CD4-positive, CD25-positive, alpha-beta regulatory T cell (primary cell): ENCODE data around the gene BACH2. TPM values are rescaled to one million over a fixed set of nuclear protein-coding genes. Genes with fewer than 3 reads are reported as not detected.

ENCODE experiments used
- ATAC-seq, 2 donors: fragments of 150-1000 bp; cut with Tn5 transposase; one replicate each; pipeline ENCODE4 v1.10.0; 2021; ENCODE audit warnings: low read depth in 2 of 2, moderate number of reproducible peaks in 2 of 2, moderate library complexity in 1 of 2
- DNase-seq, 3 donors: peaks; one replicate each; pipeline versions ENCODE4 v3.0.0 to v3.0.0-alpha.2; 2012 to 2022; ENCODE audit warnings: mixed read lengths in 1 of 3
- H3K27ac ChIP-seq: one replicate; pipeline ENCODE4 v1.7.0; 2013; ENCODE audit warnings: mild to moderate bottlenecking, low read length; ENCODE audit not compliant: insufficient read depth, poor library complexity, severe bottlenecking
- H3K27me3 ChIP-seq: one replicate; pipeline ENCODE4 v1.7.0; 2013; ENCODE audit warnings: low read length; ENCODE audit not compliant: control insufficient read depth, insufficient read depth
- H3K36me3 ChIP-seq: one replicate; pipeline ENCODE4 v1.7.0; 2013; ENCODE audit warnings: mild to moderate bottlenecking, low read length, moderate library complexity; ENCODE audit not compliant: control insufficient read depth, insufficient read depth
- H3K4me1 ChIP-seq: 2 replicates; pipeline ENCODE4 v1.7.0; 2013; ENCODE audit warnings: mild to moderate bottlenecking, low read length; ENCODE audit not compliant: insufficient read depth, control insufficient read depth, poor library complexity, severe bottlenecking
- H3K4me3 ChIP-seq: one replicate; pipeline ENCODE4 v1.7.0; 2013; ENCODE audit warnings: low read depth, mild to moderate bottlenecking, low read length, moderate library complexity
- H3K9me3 ChIP-seq, 2 experiments: 1 replicate in 1 of 2; 2 replicates in 1 of 2; pipeline ENCODE4 v1.7.0; 2013; ENCODE audit warnings: low read length in 2 of 2, mild to moderate bottlenecking in 1 of 2, moderate library complexity in 1 of 2; ENCODE audit not compliant: control insufficient read depth in 2 of 2
- H3K27ac Mint-ChIP-seq, 3 donors: one replicate each; pipeline ENCODE4 v1.8.0; 2020 to 2022; ENCODE audit warnings: mild to moderate bottlenecking in 3 of 3, mixed read lengths in 3 of 3, moderate library complexity in 2 of 3
- H3K27me3 Mint-ChIP-seq: one replicate; pipeline ENCODE4 v1.8.0; 2022; ENCODE audit warnings: mild to moderate bottlenecking, mixed read lengths
- H3K36me3 Mint-ChIP-seq: one replicate; pipeline ENCODE4 v1.8.0; 2020; ENCODE audit warnings: mixed read lengths
- H3K4me1 Mint-ChIP-seq, 4 donors: one replicate each; pipeline ENCODE4 v1.8.0; 2020 to 2022; ENCODE audit warnings: mixed read lengths in 4 of 4, mild to moderate bottlenecking in 1 of 4
- H3K4me3 Mint-ChIP-seq, 4 donors: one replicate each; pipeline ENCODE4 v1.8.0; 2020 to 2022; ENCODE audit warnings: mild to moderate bottlenecking in 4 of 4, mixed read lengths in 4 of 4, moderate library complexity in 3 of 4
- H3K9me3 Mint-ChIP-seq, 7 donors: one replicate each; pipeline ENCODE4 v1.8.0; 2020 to 2022; ENCODE audit warnings: mixed read lengths in 7 of 7, mild to moderate bottlenecking in 3 of 7, moderate library complexity in 2 of 7
- polyA plus RNA-seq, 4 donors: library from polyadenylated mRNA; unstranded; fragments of 300-500 nt; fragmentation: Illumina TruSeq; gene quantifications; one replicate each; pipeline ENCODE4 v1.2.3, GENCODE V29; 2021
- total RNA-seq: library from RNA; stranded (reverse); gene quantifications from one replicate; pipeline ENCODE4 v1.2.3, GENCODE V29; 2022

Gene BACH2
- total and polyA plus RNA-seq, 5 donors from 2014 or later, result 3.8 to 51.3 (median 7.1) TPM

DNA sequence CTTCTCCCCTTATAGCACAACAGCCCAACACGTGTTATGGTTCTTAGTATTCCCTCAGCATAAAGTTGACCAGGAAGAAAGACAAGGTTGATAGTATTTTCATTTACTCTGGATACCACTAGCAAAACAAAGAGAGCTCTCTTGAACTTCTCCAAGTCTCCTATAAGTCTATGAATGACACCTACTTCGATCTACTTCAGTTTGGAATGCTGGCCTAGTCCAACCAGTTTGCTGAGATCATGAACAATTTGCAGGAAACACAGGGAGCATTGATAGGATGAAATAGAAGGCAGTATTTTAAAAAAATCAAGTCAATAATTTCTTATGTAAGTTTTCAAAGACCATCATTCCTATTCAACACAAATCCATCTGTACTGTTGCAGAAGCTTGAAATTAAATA lies 308.8 kb downstream of the BACH2 start:
- DNase-seq (no peak), ATAC-seq (no peak)
- H3K27ac ChIP-seq, result no peak overlapping the region
- Mint-ChIP-seq H3K27ac (peak overlapping the region in 1 of 3 donors; percentile 68), H3K4me3 (no peak overlapping the region), H3K4me1 (peaks cover 0 to 48% (median 13%) of the 10 kb centered on the region in 4 donors), H3K9me3 (no peaks in the 10 kb centered on the region), H3K27me3 (peaks cover 6% of the 10 kb centered on the region), H3K36me3 (peaks cover 8% of the 10 kb centered on the region)
- no peaks in the 10 kb centered on the region for H3K4me1 ChIP-seq
- no peaks in the 10 kb centered on the region for H3K36me3 ChIP-seq
- no peaks in the 10 kb centered on the region for H3K9me3 ChIP-seq
- H3K27me3 ChIP-seq, result no peaks in the 10 kb centered on the region
- H3K4me3 ChIP-seq, result no peak overlapping the region

GRCh38 chr6:89987140-89987539 lies 309.5 kb downstream of the BACH2 start:
- Mint-ChIP-seq H3K4me3 (no peak overlapping the region), H3K27me3 (peaks cover 6% of the 10 kb centered on the region), H3K36me3 (peaks cover 10% of the 10 kb centered on the region), H3K4me1 (peaks cover 0 to 49% (median 15%) of the 10 kb centered on the region in 4 donors), H3K27ac (peak overlapping the region in 2 of 3 donors; percentile 47 to 68), H3K9me3 (no peaks in the 10 kb centered on the region)
- Histone ChIP-seq H3K4me3 (no peak overlapping the region), H3K9me3 (no peaks in the 10 kb centered on the region), H3K4me1 (no peaks in the 10 kb centered on the region), H3K27me3 (no peaks in the 10 kb centered on the region), H3K27ac (no peak overlapping the region), H3K36me3 (no peaks in the 10 kb centered on the region)
- DNase-seq, result no peak
- ATAC-seq, result peak in 1 of 2 donors; percentile 22

DNA sequence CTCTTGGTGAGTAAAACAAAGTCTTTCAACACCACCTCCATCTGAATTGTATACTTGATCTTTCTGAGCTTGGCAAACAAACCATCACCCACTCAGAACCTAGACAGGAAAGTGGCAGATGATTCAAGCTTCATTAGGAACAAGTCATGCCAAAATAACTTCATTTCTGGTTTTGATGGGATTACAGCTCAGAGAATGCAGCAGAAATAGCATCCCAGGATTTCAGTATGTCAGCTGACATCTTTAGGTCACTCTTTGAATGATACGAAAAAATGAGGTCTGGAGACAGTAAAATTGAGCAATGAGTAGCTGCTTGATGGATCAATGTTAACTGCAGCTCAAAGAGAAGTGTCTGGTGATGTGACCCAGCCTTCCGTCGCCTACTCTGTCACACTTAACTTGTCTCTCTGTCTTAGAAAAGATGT lies 310.0 kb downstream of the BACH2 start:
- Mint-ChIP-seq H3K36me3 (peaks cover 14% of the 10 kb centered on the region), H3K4me1 (peaks cover 0 to 52% (median 17%) of the 10 kb centered on the region in 4 donors)

DNA sequence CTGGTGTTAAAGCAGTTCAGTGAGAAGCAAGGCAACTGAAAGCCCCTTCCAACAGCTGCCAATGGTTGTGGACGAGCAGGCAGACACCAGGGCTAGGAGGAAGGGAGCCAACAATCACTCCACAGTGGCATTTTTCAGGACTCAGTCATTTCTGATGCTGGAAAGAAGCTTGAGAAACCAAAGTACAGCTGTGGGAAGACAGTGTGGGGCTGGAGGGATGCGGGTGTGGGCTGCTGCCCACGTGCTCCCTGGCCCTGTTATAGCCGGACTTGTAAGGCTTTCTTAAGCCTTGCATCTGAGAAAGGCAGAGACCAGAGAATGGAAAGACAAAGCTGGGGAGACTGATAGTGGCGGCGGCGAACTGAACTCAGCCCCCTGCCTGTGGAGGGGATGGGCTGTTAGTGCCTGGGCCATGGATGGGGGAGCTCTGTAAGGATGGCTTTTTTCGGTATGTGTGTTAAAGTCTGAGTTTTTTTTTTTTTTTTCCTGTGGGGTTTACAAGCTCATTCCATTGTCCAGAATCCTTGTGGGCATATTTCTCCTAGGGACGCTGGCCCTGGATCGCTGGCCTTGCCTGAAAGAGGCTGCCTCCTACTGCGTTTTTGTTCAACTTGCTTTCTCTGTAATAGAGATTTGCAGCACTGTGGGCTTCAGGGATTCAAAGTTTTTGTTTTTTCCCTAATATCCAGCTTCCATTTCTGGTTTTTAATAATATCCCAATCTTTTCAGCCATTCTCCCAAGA lies 310.7 kb downstream of the BACH2 start:
- Mint-ChIP-seq H3K27me3 (peaks cover 6% of the 10 kb centered on the region), H3K36me3 (peaks cover 19% of the 10 kb centered on the region), H3K9me3 (no peaks in the 10 kb centered on the region), H3K27ac (peak overlapping the region in 1 of 3 donors; percentile 78), H3K4me3 (peak overlapping the region in 1 of 4 donors; percentile 21), H3K4me1 (peaks cover 0 to 57% (median 17%) of the 10 kb centered on the region in 4 donors)
- Histone ChIP-seq H3K27ac (no peak overlapping the region), H3K9me3 (no peaks in the 10 kb centered on the region), H3K4me3 (no peak overlapping the region), H3K4me1 (no peaks in the 10 kb centered on the region), H3K27me3 (no peaks in the 10 kb centered on the region), H3K36me3 (no peaks in the 10 kb centered on the region)
- DNase-seq (no peak), ATAC-seq (no peak)

More for the DNA sequence above, 310.0 kb downstream of the BACH2 start:
- Histone ChIP-seq H3K36me3 (no peaks in the 10 kb centered on the region), H3K4me1 (no peaks in the 10 kb centered on the region), H3K9me3 (no peaks in the 10 kb centered on the region), H3K27ac (no peak overlapping the region), H3K27me3 (no peaks in the 10 kb centered on the region), H3K4me3 (no peak overlapping the region)
- no peaks in the 10 kb centered on the region for H3K9me3 Mint-ChIP-seq
- H3K27me3 Mint-ChIP-seq, result peaks cover 6% of the 10 kb centered on the region
- peak overlapping the region in 2 of 3 donors; percentile 47 to 68 for H3K27ac Mint-ChIP-seq
- ATAC-seq (no peak), DNase-seq (no peak)
- no peak overlapping the region for H3K4me3 Mint-ChIP-seq

- Histone ChIP-seq H3K27ac (no peak overlapping the region), H3K36me3 (no peaks in the 10 kb centered on the region), H3K27me3 (no peaks in the 10 kb centered on the region), H3K4me3 (no peak overlapping the region), H3K4me1 (no peaks in the 10 kb centered on the region), H3K9me3 (no peaks in the 10 kb centered on the region)
- H3K4me3 Mint-ChIP-seq, result no peak overlapping the region
- H3K9me3 Mint-ChIP-seq, result no peaks in the 10 kb centered on the region
- peaks cover 6% of the 10 kb centered on the region for H3K27me3 Mint-ChIP-seq
- peaks cover 0 to 56% (median 16%) of the 10 kb centered on the region in 4 donors for H3K4me1 Mint-ChIP-seq
- peak overlapping the region in 2 of 3 donors; percentile 40 to 68 for H3K27ac Mint-ChIP-seq
- DNase-seq, result no peak
- no peak for ATAC-seq
- H3K36me3 Mint-ChIP-seq, result peaks cover 19% of the 10 kb centered on the region
Observed at GRCh38 chr6:89984926-89985750, 311.5 kb downstream of the BACH2 start.

DNA sequence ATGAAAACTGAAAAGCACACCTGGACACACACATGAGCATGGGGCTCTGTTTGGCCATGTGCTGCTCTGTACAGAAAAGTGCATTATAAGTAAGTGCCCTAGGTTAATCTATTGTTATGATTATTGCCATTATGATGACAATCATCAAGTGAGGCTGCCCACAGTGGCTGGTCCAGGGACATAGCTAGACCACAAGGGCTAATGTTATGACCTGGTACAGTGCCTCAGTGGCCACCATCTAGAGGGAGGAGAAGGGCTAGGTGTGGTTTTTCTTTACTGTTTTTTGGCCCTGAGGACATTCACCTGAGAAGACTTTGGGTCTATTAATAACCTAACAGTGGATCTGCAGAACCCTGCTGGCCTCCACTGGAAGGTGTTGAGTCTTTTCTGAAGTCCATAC lies 316.3 kb downstream of the BACH2 start:
- H3K36me3 ChIP-seq, result no peaks in the 10 kb centered on the region
- DNase-seq, result no peak

DNA sequence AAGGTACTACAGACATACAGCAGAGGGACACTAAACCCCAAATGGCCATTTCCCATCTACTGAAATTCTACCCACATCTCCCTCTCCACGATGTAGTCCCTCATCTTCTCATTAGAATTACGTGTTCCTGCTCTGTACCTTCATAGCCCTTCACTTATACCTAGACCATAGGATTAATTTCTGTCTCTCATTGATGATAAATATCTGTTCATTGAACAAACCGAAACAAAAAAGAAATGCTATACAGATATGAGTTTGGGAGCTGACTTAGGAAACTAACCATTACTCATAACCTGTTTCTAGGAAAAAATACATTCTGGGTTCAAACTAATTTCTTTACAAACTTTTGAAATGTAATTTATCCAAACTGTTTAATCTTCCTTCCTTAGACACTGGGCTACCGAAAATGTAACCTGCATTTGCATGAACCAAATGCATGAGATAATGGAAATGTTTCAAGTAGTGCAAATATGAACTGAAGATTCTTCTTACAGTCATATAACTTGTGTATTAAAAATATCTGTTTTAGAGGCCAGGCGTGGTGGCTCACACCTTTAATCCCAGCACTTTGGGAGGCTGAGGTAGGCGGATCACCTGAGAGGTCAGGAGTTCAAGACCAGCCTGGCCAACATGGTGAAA lies 317.0 kb downstream of the BACH2 start:
- Mint-ChIP-seq H3K36me3 (peaks cover 10% of the 10 kb centered on the region), H3K4me1 (peaks cover 0 to 21% (median 10%) of the 10 kb centered on the region in 4 donors), H3K9me3 (no peaks in the 10 kb centered on the region), H3K27me3 (no peaks in the 10 kb centered on the region), H3K27ac (no peak overlapping the region), H3K4me3 (no peak overlapping the region)
- no peak overlapping the region for H3K4me3 ChIP-seq
- no peaks in the 10 kb centered on the region for H3K27me3 ChIP-seq
- no peaks in the 10 kb centered on the region for H3K36me3 ChIP-seq
- H3K27ac ChIP-seq, result no peak overlapping the region
- no peaks in the 10 kb centered on the region for H3K4me1 ChIP-seq
- DNase-seq (no peak), ATAC-seq (no peak)
- no peaks in the 10 kb centered on the region for H3K9me3 ChIP-seq

More for the DNA sequence above, 316.3 kb downstream of the BACH2 start:
- Histone ChIP-seq H3K27me3 (no peaks in the 10 kb centered on the region), H3K4me3 (no peak overlapping the region), H3K27ac (no peak overlapping the region), H3K9me3 (no peaks in the 10 kb centered on the region), H3K4me1 (no peaks in the 10 kb centered on the region)
- Mint-ChIP-seq H3K27ac (peak overlapping the region in 1 of 3 donors; percentile 56), H3K4me1 (peaks cover 0 to 28% (median 8%) of the 10 kb centered on the region in 4 donors), H3K9me3 (no peaks in the 10 kb centered on the region), H3K4me3 (no peak overlapping the region), H3K36me3 (peaks cover 10% of the 10 kb centered on the region), H3K27me3 (no peaks in the 10 kb centered on the region)
- no peak for ATAC-seq
